ENCODE results near the gene TMEM132C. TPM values are rescaled to one million over a fixed set of nuclear protein-coding genes. Genes with fewer than 3 reads are reported as not detected.

TMEM132C gene
- total and polyA plus RNA-seq, 2 of the 13 experiments (the other 11 are each of a cell fraction or from before 2014, with no cell fraction given), result not detected

- no peaks in the 10 kb centered on the region for H4K20me1 ChIP-seq (ENCODE audit: insufficient read depth, low read length)
- POLR2A ChIA-PET, result no interaction called here
- no peak for ATAC-seq
- H2AFZ ChIP-seq (ENCODE audit: low read length), result no peak overlapping the region
- CTCF ChIA-PET (ENCODE audit: low intra/inter-chr PET ratio, low total read pairs), result no interaction called here
- WGBS (ENCODE audit: low lambda C conversion rate), result 3% methylated on average over 4 of the region's 4 CpGs
- H3K4me1 ChIP-seq (ENCODE audit: insufficient read depth, low read length), result no peaks in the 10 kb centered on the region
- H3K9ac ChIP-seq (ENCODE audit: insufficient read depth, low read depth, low read length), result no peak overlapping the region
- no TSS peak for BruUV-seq (replicated peaks)
- in situ Hi-C loops (cut with HindIII; ENCODE audit: extremely low pct_ligation_motif_present, low pct_unique_long_range_greater_than_20kb), result no loop called here
- H3K9me3 ChIP-seq (ENCODE audit: low read length), result no peaks in the 10 kb centered on the region
- H3K4me2 ChIP-seq (ENCODE audit: low read depth, low read length), result no peak overlapping the region
- H3K27me3 ChIP-seq (ENCODE audit: control insufficient read depth in 1 of 2, insufficient read depth in 2 of 2, low read length in 2 of 2), result no peaks in the 10 kb centered on the region; a peak in 1 of 5 replicates
- H3K4me3 ChIP-seq (replicated peaks in 1 of 3; ENCODE audit: insufficient read depth in 1 of 3, low read depth in 2 of 3, low read length in 3 of 3), result no peak overlapping the region
- intact Hi-C loops (cut with micrococcal nuclease; ENCODE audit: unreplicated experiment), result no loop called here
- no peak overlapping the region for H3K27ac ChIP-seq (ENCODE audit: extremely low read length, insufficient read depth, low read length)
- no peak for FAIRE-seq
- H3K79me2 ChIP-seq (ENCODE audit: insufficient read depth, low read length), result no peaks in the 10 kb centered on the region
- H3K36me3 ChIP-seq (replicated peaks in 1 of 2; ENCODE audit: control insufficient read depth in 1 of 2, insufficient read depth in 2 of 2, low read length in 2 of 2), result no peaks in the 10 kb centered on the region
- no peak for DNase-seq (ENCODE audit: low spot score)
- no peak for TF ChIP-seq ATF7-NPFF (CRISPR knock-in tag; IDR thresholded peaks at IDR 0.05; ENCODE audit: low read depth)
- TF ChIP-seq RBM39 (IDR thresholded peaks at IDR 0.05; ENCODE audit: low read depth, low read length, poor library complexity, severe bottlenecking), result no peak
- no peak for TF ChIP-seq NR2C2 (CRISPR knock-in tag; IDR thresholded peaks at IDR 0.05; ENCODE audit: borderline replicate concordance)
- no peak for TF ChIP-seq ZFP36L1 (CRISPR knock-in tag; IDR thresholded peaks at IDR 0.05)
- TF ChIP-seq ZSCAN12 (CRISPR knock-in tag; IDR thresholded peaks at IDR 0.05), result no peak
- TF ChIP-seq RCOR2 (CRISPR knock-in tag; IDR thresholded peaks at IDR 0.05), result no peak
- TF ChIP-seq HNRNPUL1 (IDR thresholded peaks at IDR 0.05; ENCODE audit: low read depth, low read length), result no peak
- TF ChIP-seq LCORL (IDR thresholded peaks at IDR 0.05), result no peak
- TF ChIP-seq LCORL (CRISPR knock-in tag; IDR thresholded peaks at IDR 0.05), result no peak
- TF ChIP-seq ZNF550 (CRISPR knock-in tag; IDR thresholded peaks at IDR 0.05; ENCODE audit: borderline replicate concordance), result no peak
- no peak for TF ChIP-seq ZNF18 (CRISPR knock-in tag; IDR thresholded peaks at IDR 0.05; ENCODE audit: insufficient replicate concordance)
- no peak for TF ChIP-seq ZHX2 (IDR thresholded peaks at IDR 0.05; ENCODE audit: low read depth)
- TF ChIP-seq ZHX2 (CRISPR knock-in tag; IDR thresholded peaks at IDR 0.05; ENCODE audit: borderline replicate concordance), result no peak
- TF ChIP-seq TCF12 (IDR thresholded peaks at IDR 0.05), result no peak
- TF ChIP-seq TCF12 (CRISPR knock-in tag; IDR thresholded peaks at IDR 0.05), result no peak
Measured at GRCh38 chr12:128694445-128694844, 427.5 kb downstream of the TMEM132C start.
